SK-N-MC (cell line): ENCODE data around the gene NBEA.
A peak's percentile ranks its signal among the peaks of the same experiment; 100 is the strongest.

Experiments used
- DNase-seq: peaks from one replicate; pipeline ENCODE4 v3.0.0-alpha.2; 2011; ENCODE audit warnings: low read depth, low spot score
- H3K27ac ChIP-seq: fragments of 200-600 bp; sonication (generic); 2 replicates; pipeline ENCODE4 v1.5.1; 2016; ENCODE audit warnings: mixed run types
- H3K36me3 ChIP-seq: fragments of 200-600 bp; sonication (generic); 2 replicates; pipeline ENCODE4 v1.6.1; 2017; ENCODE audit warnings: antibody characterized with exemption, low read length, mixed read lengths; ENCODE audit not compliant: insufficient read depth
- H3K4me3 ChIP-seq: fragments of 200-600 bp; sonication (generic); 2 replicates; pipeline ENCODE4 v1.5.1; 2016
- H3K9ac ChIP-seq: fragments of 200-600 bp; sonication (generic); 2 replicates; pipeline ENCODE4 v1.8.0; 2017; ENCODE audit warnings: mixed run types, mixed read lengths; ENCODE audit not compliant: insufficient read length
- H3K9me3 ChIP-seq: fragments of 200-600 bp; sonication (generic); 2 replicates; pipeline ENCODE4 v1.6.1; 2017; ENCODE audit warnings: low read depth, mild to moderate bottlenecking, antibody characterized with exemption, low read length, moderate library complexity, mixed read lengths
- EZH2 ChIP-seq: fragments of 200-600 bp; sonication (generic); IDR thresholded peaks from one replicate; pipeline ENCODE4 v1.6.1; 2017; ENCODE audit warnings: antibody characterized with exemption
- FOXP2 ChIP-seq: optimal IDR thresholded peaks from 2 replicates; pipeline ENCODE3; 2011; ENCODE audit warnings: mild to moderate bottlenecking, moderate library complexity; ENCODE audit not compliant: insufficient read depth; ENCODE audit errors: extremely low read length, control extremely low read depth
- POLR2AphosphoS5 ChIP-seq: IDR thresholded peaks from 2 replicates; pipeline ENCODE4 v1.6.1; 2012; ENCODE audit warnings: mild to moderate bottlenecking, low read depth, low read length, borderline replicate concordance

NBEA gene

GRCh38 chr13:35704331-35704730 lies 762.3 kb downstream of the NBEA start:
- Histone ChIP-seq H3K9ac (no peak overlapping the region), H3K4me3 (no peak overlapping the region), H3K36me3 (no peaks in the 10 kb centered on the region), H3K9me3 (no peaks in the 10 kb centered on the region; the same call in 1 of the 2 replicates), H3K27ac (no peak overlapping the region)
- no peak for DNase-seq
- TF ChIP-seq POLR2AphosphoS5, result no peak
- TF ChIP-seq FOXP2, result no peak
- TF ChIP-seq EZH2, result no peak

GRCh38 chr13:35706281-35706680 lies 764.2 kb downstream of the NBEA start:
- H3K36me3 ChIP-seq, result no peaks in the 10 kb centered on the region
- H3K9ac ChIP-seq, result no peak overlapping the region
- TF ChIP-seq FOXP2, result no peak
- no peak for TF ChIP-seq POLR2AphosphoS5
- TF ChIP-seq EZH2, result no peak
- no peak overlapping the region for H3K4me3 ChIP-seq
- DNase-seq, result no peak
- no peak overlapping the region for H3K27ac ChIP-seq
- H3K9me3 ChIP-seq, result no peaks in the 10 kb centered on the region; the same call in 1 of the 2 replicates

- H3K36me3 ChIP-seq, result no peaks in the 10 kb centered on the region
- DNase-seq, result no peak
- H3K9ac ChIP-seq, result no peak overlapping the region
- TF ChIP-seq EZH2 (no peak), FOXP2 (no peak)
- H3K9me3 ChIP-seq, result no peaks in the 10 kb centered on the region; the same call in 1 of the 2 replicates
- H3K4me3 ChIP-seq, result no peak overlapping the region
- H3K27ac ChIP-seq, result no peak overlapping the region
Observed at GRCh38 chr13:35706721-35707120, 764.7 kb downstream of the NBEA start.

- H3K9me3 ChIP-seq, result no peaks in the 10 kb centered on the region
- no peak overlapping the region for H3K4me3 ChIP-seq
- DNase-seq, result no peak
- no peak for TF ChIP-seq FOXP2
- TF ChIP-seq POLR2AphosphoS5, result no peak
- TF ChIP-seq EZH2, result no peak
- no peaks in the 10 kb centered on the region for H3K36me3 ChIP-seq
- no peak overlapping the region for H3K27ac ChIP-seq
- no peak overlapping the region for H3K9ac ChIP-seq
Observed at GRCh38 chr13:35711909-35712308, 769.8 kb downstream of the NBEA start.

DNA sequence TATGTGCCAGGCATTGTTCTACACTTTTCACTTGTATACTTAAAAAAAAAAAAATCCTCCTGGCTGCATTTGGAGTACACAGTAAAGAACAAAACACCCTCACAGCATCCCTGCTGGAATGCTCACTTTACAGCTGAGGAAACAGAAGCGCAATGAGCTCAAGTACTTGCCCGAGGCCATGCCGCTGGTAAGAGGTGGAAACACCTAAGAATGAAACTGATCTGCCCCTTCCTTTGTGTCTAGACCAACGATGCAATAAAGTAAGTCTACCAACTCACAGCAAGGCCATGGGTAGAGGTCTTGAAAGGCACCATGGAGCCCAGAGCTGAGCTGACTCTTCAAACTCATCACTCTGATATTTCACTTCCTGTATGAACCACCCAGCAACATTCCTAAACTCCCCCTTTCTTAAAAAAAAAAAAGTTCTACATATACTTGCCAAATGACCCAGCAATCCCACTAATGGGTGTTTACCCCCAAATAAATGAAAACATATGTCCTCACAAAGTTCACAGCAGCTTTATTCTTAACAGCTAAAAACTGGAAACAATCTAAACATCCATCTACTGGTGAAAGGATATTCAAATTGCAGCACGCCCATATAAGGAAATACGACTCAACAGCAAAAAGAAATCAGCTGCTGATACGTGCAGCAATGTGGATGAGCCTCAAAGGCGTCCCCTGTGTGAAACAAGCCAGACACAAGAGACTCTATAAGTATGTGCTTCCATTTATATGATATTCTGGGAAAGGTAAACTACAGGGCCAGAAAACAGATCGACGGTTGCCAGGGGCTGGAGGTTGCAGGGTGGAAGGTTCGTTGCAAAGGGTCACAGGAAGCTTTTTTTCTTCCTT lies 771.1 kb downstream of the NBEA start:
- H3K9me3 ChIP-seq, result no peaks in the 10 kb centered on the region
- peak overlapping the region; percentile 57 for H3K4me3 ChIP-seq
- peak overlapping the region; percentile 55; the same call in 1 of the 2 replicates for H3K27ac ChIP-seq
- TF ChIP-seq FOXP2 (no peak), POLR2AphosphoS5 (no peak), EZH2 (no peak)
- H3K9ac ChIP-seq, result no peak overlapping the region
- DNase-seq, result peak; percentile 28
- H3K36me3 ChIP-seq, result no peaks in the 10 kb centered on the region

DNA sequence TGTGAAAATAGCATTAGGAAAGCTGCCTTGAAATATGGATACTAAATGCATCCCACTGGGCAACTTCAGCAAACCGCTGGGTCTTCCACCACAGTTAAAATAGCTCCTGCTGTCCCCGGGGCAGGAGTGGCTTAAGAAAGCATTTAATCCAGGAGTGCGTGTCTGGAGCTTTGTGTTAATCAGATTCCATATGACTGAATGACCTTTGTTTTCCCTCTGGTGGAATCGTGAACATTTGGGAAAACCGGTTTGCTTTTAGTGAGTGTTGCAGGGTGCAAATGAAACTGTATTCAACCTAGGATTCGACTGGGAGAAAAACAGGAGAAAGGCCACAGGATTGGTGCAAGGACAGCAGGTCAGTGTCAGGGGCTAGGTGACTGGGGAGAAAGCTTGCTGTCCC lies 772.1 kb downstream of the NBEA start:
- no peaks in the 10 kb centered on the region for H3K36me3 ChIP-seq
- no peak for DNase-seq
- no peak overlapping the region for H3K9ac ChIP-seq
- TF ChIP-seq EZH2, result no peak
- TF ChIP-seq FOXP2, result no peak
- TF ChIP-seq POLR2AphosphoS5, result no peak
- no peak overlapping the region for H3K27ac ChIP-seq
- no peaks in the 10 kb centered on the region for H3K9me3 ChIP-seq
- H3K4me3 ChIP-seq, result no peak overlapping the region

- TF ChIP-seq POLR2AphosphoS5, result no peak
- no peak for TF ChIP-seq FOXP2
- no peak for TF ChIP-seq EZH2
- Histone ChIP-seq H3K9me3 (no peaks in the 10 kb centered on the region), H3K4me3 (no peak overlapping the region), H3K36me3 (no peaks in the 10 kb centered on the region), H3K9ac (no peak overlapping the region), H3K27ac (no peak overlapping the region)
- DNase-seq, result no peak
Observed at GRCh38 chr13:35714588-35715377, 772.7 kb downstream of the NBEA start.

GRCh38 chr13:35716186-35716585 lies 774.1 kb downstream of the NBEA start:
- no peaks in the 10 kb centered on the region for H3K36me3 ChIP-seq
- no peak overlapping the region for H3K27ac ChIP-seq
- no peaks in the 10 kb centered on the region for H3K9me3 ChIP-seq
- no peak for DNase-seq
- TF ChIP-seq EZH2 (no peak), FOXP2 (no peak), POLR2AphosphoS5 (no peak)
- no peak overlapping the region for H3K4me3 ChIP-seq
- H3K9ac ChIP-seq, result no peak overlapping the region
